ENCODE measurements around the gene FXYD1.

DNA sequence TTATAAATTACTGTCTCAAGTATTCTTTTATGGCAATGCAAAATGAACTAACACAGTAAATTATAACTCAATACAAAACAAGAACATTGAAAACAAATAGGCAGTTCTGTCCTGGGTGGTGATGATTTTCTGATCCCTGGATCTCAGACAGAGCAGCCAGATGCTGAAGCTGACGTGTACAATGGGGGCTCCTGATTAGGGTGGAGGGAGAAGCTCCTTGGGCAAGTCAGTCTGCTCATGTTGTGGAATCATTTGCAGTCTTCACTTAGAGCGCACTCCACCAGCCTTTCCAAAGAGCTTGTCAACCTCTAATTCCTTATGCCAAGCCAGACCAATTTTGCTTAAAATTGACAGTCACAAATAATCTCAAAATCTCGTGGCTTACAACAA lies 37.6 kb downstream of the FXYD1 start:
- TF ChIP-seq, protein P1, sequence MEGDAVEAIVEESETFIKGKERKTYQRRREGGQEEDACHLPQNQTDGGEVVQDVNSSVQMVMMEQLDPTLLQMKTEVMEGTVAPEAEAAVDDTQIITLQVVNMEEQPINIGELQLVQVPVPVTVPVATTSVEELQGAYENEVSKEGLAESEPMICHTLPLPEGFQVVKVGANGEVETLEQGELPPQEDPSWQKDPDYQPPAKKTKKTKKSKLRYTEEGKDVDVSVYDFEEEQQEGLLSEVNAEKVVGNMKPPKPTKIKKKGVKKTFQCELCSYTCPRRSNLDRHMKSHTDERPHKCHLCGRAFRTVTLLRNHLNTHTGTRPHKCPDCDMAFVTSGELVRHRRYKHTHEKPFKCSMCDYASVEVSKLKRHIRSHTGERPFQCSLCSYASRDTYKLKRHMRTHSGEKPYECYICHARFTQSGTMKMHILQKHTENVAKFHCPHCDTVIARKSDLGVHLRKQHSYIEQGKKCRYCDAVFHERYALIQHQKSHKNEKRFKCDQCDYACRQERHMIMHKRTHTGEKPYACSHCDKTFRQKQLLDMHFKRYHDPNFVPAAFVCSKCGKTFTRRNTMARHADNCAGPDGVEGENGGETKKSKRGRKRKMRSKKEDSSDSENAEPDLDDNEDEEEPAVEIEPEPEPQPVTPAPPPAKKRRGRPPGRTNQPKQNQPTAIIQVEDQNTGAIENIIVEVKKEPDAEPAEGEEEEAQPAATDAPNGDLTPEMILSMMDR (IDR thresholded peaks at IDR 0.05) = no peak
- TF ChIP-seq POLR2A (IDR thresholded peaks at IDR 0.05; ENCODE audit: low read depth) (no peak), POLR2AphosphoS5 (IDR thresholded peaks at IDR 0.05) (no peak)

All from esophagus muscularis mucosa (tissue), 3 donors.